Heart left ventricle (tissue), 16 donors: ENCODE data around the gene MEGF11. TPM values are rescaled to one million over a fixed set of nuclear protein-coding genes. Genes with fewer than 3 reads are reported as not detected.

Experiments used
- ATAC-seq, 4 donors: fragments of 200-7000 bp; cut with Tn5 transposase; one replicate each; pipeline ENCODE4 v1.9.1; 2020 to 2022; ENCODE audit warnings: moderate library complexity in 4 of 4, mild to moderate bottlenecking in 3 of 4, moderate number of reproducible peaks in 1 of 4
- DNase-seq, 5 donors: peaks; one replicate each; pipeline ENCODE4 v3.0.0-alpha.2; 2020
- H3K27ac ChIP-seq, 12 donors: fragments of 200-600 bp; sonication (generic) in 4 of 12; one replicate each; pipeline versions ENCODE4 v1.5.0 to v1.8.0; 2016 to 2022; ENCODE audit warnings: mild to moderate bottlenecking in 2 of 12
- H3K27me3 ChIP-seq, 9 donors: fragments of 200-600 bp; sonication (generic) in 2 of 9; one replicate each; pipeline versions ENCODE4 v1.5.1 to v1.8.0; 2016 to 2022; ENCODE audit warnings: mild to moderate bottlenecking in 3 of 9
- H3K36me3 ChIP-seq, 9 donors: fragments of 200-600 bp; sonication (generic) in 2 of 9; one replicate each; pipeline versions ENCODE4 v1.5.0 to v1.8.0; 2018 to 2022; ENCODE audit warnings: mild to moderate bottlenecking in 2 of 9
- H3K4me1 ChIP-seq, 12 donors: fragments of 200-600 bp; sonication (generic) in 4 of 12; one replicate each; pipeline versions ENCODE4 v1.5.0 to v1.8.0; 2016 to 2022; ENCODE audit warnings: mild to moderate bottlenecking in 3 of 12
- H3K4me3 ChIP-seq, 12 donors: fragments of 200-600 bp; sonication (generic) in 4 of 12; one replicate each; pipeline versions ENCODE4 v1.5.0 to v1.8.0; 2017 to 2022; ENCODE audit warnings: mild to moderate bottlenecking in 9 of 12, moderate library complexity in 4 of 12
- H3K9me3 ChIP-seq, 12 donors: fragments of 200-600 bp; sonication (generic) in 4 of 12; one replicate each; pipeline versions ENCODE4 v1.5.0 to v1.8.0; 2016 to 2022; ENCODE audit warnings: mild to moderate bottlenecking in 1 of 12
- CTCF ChIP-seq, 12 donors: fragments of 200-600 bp; sonication (generic) in 4 of 12; IDR thresholded peaks; one replicate each; pipeline versions ENCODE4 v1.5.0 to v1.8.0; 2018 to 2022; ENCODE audit warnings: antibody characterized with exemption in 12 of 12, mild to moderate bottlenecking in 5 of 12
- POLR2A ChIP-seq, 2 donors: fragments of 450-650 bp; IDR thresholded peaks; one replicate each; pipeline ENCODE4 v1.6.1; 2017; ENCODE audit warnings: antibody characterized with exemption in 2 of 2, mild to moderate bottlenecking in 2 of 2, moderate library complexity in 2 of 2
- WGBS, 4 donors: extraction: QIAGEN DNeasy Blood & Tissue Kit in 2 of 4; methylation state at CpG; one replicate each; pipeline versions ENCODE4 v1.1.5 to v1.1.7; 2013 to 2018; 5-methylcytosine and 5-hydroxymethylcytosine counted together
- intact Hi-C, 10 donors: fragments of 100-400 bp; cut with DNase I; formaldehyde crosslinking; loops; one replicate each; pipeline versions ENCODE4 v1.11.1 to v1.14.2; 2022
- polyA plus RNA-seq, 2 donors: library from polyadenylated mRNA; stranded (reverse); fragments of 200-250 nt; gene quantifications; one replicate each; pipeline ENCODE4 v1.2.3, GENCODE V29; 2013
- total RNA-seq, 9 donors: library from RNA; depleted of rRNA in 2 of 9; stranded (reverse); fragments of >200 nt in 2 of 9; fragmentation: NEBNext Ultra II Directional in 3 of 9; extraction: Animal tissue kit (Norgen Biotek cat#: 25700) in 3 of 9; gene quantifications; one replicate each; pipeline versions ENCODE4 v1.1.0 to v1.2.4, GENCODE V29; 2016 to 2023
- donor health status: ischemic (EF 13 %, LVEDD 7.1; RV severe dilation, severe dysfunction).
- donor health status: healthy with polysubstance abuse.
- donor health status: DM: no; HTN: yes; CAD: no.
- donor health status: DM: no; HTN: no; CAD: no.
- donor health status: ischemic (EF 25% LVEDD 6.9; RV normal size, moderate dysfunction).
- donor health status: ischemic (EF 25% LVEDD 5.7; RV mildly dilated, moderate dysfunction).
- donor health status: healthy.
- donor health status: DM: yes; HTN: yes; CAD: no.
- donor health status: ischemic (EF 35%, LVEDD 5.7; RV mildly dilated, moderate dysfunction).
- donor health status: nonischemic (EF 11% LVEDD 7.7; RV severe dilation, severe dysfunction).
- donor health status: DM: yes; HTN: yes; CAD: no.
- donor health status: PGD.
- donor health status: ischemic (EF 29% LVEDD 5.4; RV normal size, mild dysfunction).
- donor health status: nonischemic (EF 23%, LVEDD 6.1; RV moderate dilation, normal function).

Gene MEGF11
- total and polyA plus RNA-seq, 11 donors, result 0.07 TPM; not detected in 10

- DNase-seq, result peak in 1 of 5 donors; percentile 37
- intact Hi-C loops, result no loop called here
- Histone ChIP-seq H3K27ac (no peak overlapping the region), H3K4me1 (peaks cover 0 to 25% (median 8%) of the 10 kb centered on the region in 12 donors), H3K4me3 (no peak overlapping the region), H3K27me3 (no peaks in the 10 kb centered on the region), H3K9me3 (no peaks in the 10 kb centered on the region), H3K36me3 (no peaks in the 10 kb centered on the region)
- ATAC-seq, result peak in 3 of 4 donors; percentile 47 to 53 (median 52)
- 79 to 86% (median 81%) methylated on average over 3 of the region's 3 CpGs for WGBS, 4 donors
- TF ChIP-seq CTCF (IDR thresholded peaks at IDR 0.05) (no peak), POLR2A (IDR thresholded peaks at IDR 0.05) (no peak)
Measured at GRCh38 chr15:65937054-65937453, 316.5 kb downstream of the MEGF11 start.

GRCh38 chr15:65936282-65936681 lies 317.3 kb downstream of the MEGF11 start:
- Histone ChIP-seq H3K9me3 (no peaks in the 10 kb centered on the region), H3K4me3 (no peak overlapping the region), H3K4me1 (peaks cover 0 to 25% (median 8%) of the 10 kb centered on the region in 12 donors), H3K36me3 (no peaks in the 10 kb centered on the region), H3K27ac (no peak overlapping the region), H3K27me3 (no peaks in the 10 kb centered on the region)
- WGBS, 4 donors, result 66 to 100% (median 68%) methylated on average over 1 of the region's 1 CpG
- TF ChIP-seq POLR2A (IDR thresholded peaks at IDR 0.05), result no peak
- no peak for TF ChIP-seq CTCF (IDR thresholded peaks at IDR 0.05)
- DNase-seq, result no peak
- no peak for ATAC-seq
- intact Hi-C loops, result no loop called here

GRCh38 chr15:65935391-65935790 lies 318.2 kb downstream of the MEGF11 start:
- intact Hi-C loops, result no loop called here
- no peaks in the 10 kb centered on the region for H3K27me3 ChIP-seq
- no peak for TF ChIP-seq POLR2A (IDR thresholded peaks at IDR 0.05)
- no peak for TF ChIP-seq CTCF (IDR thresholded peaks at IDR 0.05)
- H3K36me3 ChIP-seq, result no peaks in the 10 kb centered on the region
- H3K9me3 ChIP-seq, result no peaks in the 10 kb centered on the region
- no peak for ATAC-seq
- no peak for DNase-seq
- H3K27ac ChIP-seq, result no peak overlapping the region
- H3K4me1 ChIP-seq, result peaks cover 0 to 21% (median 8%) of the 10 kb centered on the region in 12 donors
- WGBS, 4 donors, result 72 to 86% (median 78%) methylated on average over 2 of the region's 2 CpGs
- no peak overlapping the region for H3K4me3 ChIP-seq

GRCh38 chr15:65931221-65931620 lies 322.3 kb downstream of the MEGF11 start:
- no peak overlapping the region for H3K27ac ChIP-seq
- 77 to 83% (median 81%) methylated on average over 4 of the region's 4 CpGs for WGBS, 4 donors
- H3K4me1 ChIP-seq, result peaks cover 0 to under 1% (median 0%) of the 10 kb centered on the region in 12 donors
- H3K36me3 ChIP-seq, result no peaks in the 10 kb centered on the region
- H3K9me3 ChIP-seq, result no peaks in the 10 kb centered on the region
- TF ChIP-seq POLR2A (IDR thresholded peaks at IDR 0.05) (no peak), CTCF (IDR thresholded peaks at IDR 0.05) (no peak)
- DNase-seq, result no peak
- ATAC-seq, result no peak
- intact Hi-C loops, result no loop called here
- H3K4me3 ChIP-seq, result no peak overlapping the region
- H3K27me3 ChIP-seq, result no peaks in the 10 kb centered on the region
